Endodermal cell (in vitro differentiated cells): ENCODE measurements around the gene SLC44A1. TPM values are rescaled to one million over a fixed set of nuclear protein-coding genes. Genes with fewer than 3 reads are reported as not detected.
A peak's percentile ranks its signal among the peaks of the same experiment; 100 is the strongest.

Source experiments
- DNase-seq: peaks from one replicate; pipeline ENCODE4 v3.0.0-alpha.2; 2017
- H3K27ac ChIP-seq: 2 replicates; pipeline ENCODE4 v1.5.1; 2013; ENCODE audit warnings: mild to moderate bottlenecking, low read depth, low read length, moderate library complexity
- H3K27me3 ChIP-seq: 2 replicates; pipeline ENCODE4 v1.6.1; 2013; ENCODE audit warnings: mild to moderate bottlenecking, low read length, moderate library complexity; ENCODE audit not compliant: insufficient read depth, control insufficient read depth, poor library complexity, severe bottlenecking
- H3K36me3 ChIP-seq: 2 replicates; pipeline ENCODE4 v1.7.0; 2013; ENCODE audit warnings: mild to moderate bottlenecking, low read length, moderate library complexity; ENCODE audit not compliant: control insufficient read depth, insufficient read depth
- H3K4me1 ChIP-seq: one replicate; pipeline ENCODE4 v1.7.0; 2013; ENCODE audit warnings: low read length; ENCODE audit not compliant: control insufficient read depth, insufficient read depth
- H3K4me3 ChIP-seq: 2 replicates; pipeline ENCODE4 v1.5.1; 2013; ENCODE audit warnings: mild to moderate bottlenecking, low read length, moderate library complexity
- H3K9ac ChIP-seq: 2 replicates; pipeline ENCODE4 v1.6.1; 2013; ENCODE audit warnings: mild to moderate bottlenecking, low read length, moderate library complexity; ENCODE audit not compliant: poor library complexity, severe bottlenecking; ENCODE audit errors: extremely low read depth
- H3K9me3 ChIP-seq: 2 replicates; pipeline ENCODE4 v1.6.1; 2013; ENCODE audit warnings: mild to moderate bottlenecking, low read length, moderate library complexity; ENCODE audit not compliant: control insufficient read depth
- H3K27ac Mint-ChIP-seq: 2 replicates; pipeline ENCODE4 v1.8.0; 2020; ENCODE audit warnings: mixed read lengths
- H3K27me3 Mint-ChIP-seq: 2 replicates; pipeline ENCODE4 v1.8.0; 2021; ENCODE audit warnings: mild to moderate bottlenecking, mixed read lengths; ENCODE audit not compliant: insufficient read depth
- H3K36me3 Mint-ChIP-seq: 2 replicates; pipeline ENCODE4 v1.8.0; 2020; ENCODE audit warnings: low read depth, mixed read lengths
- H3K4me1 Mint-ChIP-seq: 2 replicates; pipeline ENCODE4 v1.8.0; 2020; ENCODE audit warnings: mixed read lengths
- H3K4me3 Mint-ChIP-seq: 2 replicates; pipeline ENCODE4 v1.8.0; 2020; ENCODE audit warnings: mild to moderate bottlenecking, moderate library complexity, mixed read lengths
- H3K9me3 Mint-ChIP-seq: 2 replicates; pipeline ENCODE4 v1.8.0; 2020; ENCODE audit warnings: mild to moderate bottlenecking, mixed read lengths
- WGBS, 2 experiments: methylation state at CpG; one replicate each; pipeline versions ENCODE4 v1.1.5 to v1.1.7; 2013; ENCODE audit warnings: missing lambda C conversion rate in 2 of 2, mixed read lengths in 1 of 2; ENCODE audit not compliant: insufficient coverage in 1 of 2, insufficient read length in 1 of 2; 5-methylcytosine and 5-hydroxymethylcytosine counted together
- total RNA-seq, 2 donors: library from RNA; stranded (reverse); fragmentation: NEBNext Ultra II Directional in 1 of 2; extraction: Animal tissue kit (Norgen Biotek cat#: 25700) in 1 of 2; gene quantifications; 2 replicates in 1 of 2; 3 replicates in 1 of 2; pipeline ENCODE4 v1.2.1, GENCODE V29; 2021
- TF ChIP-seq, protein P1 (sequence below): fragments of 200-600 bp; sonication (generic); conservative IDR thresholded peaks from 2 replicates; pipeline ENCODE4 v1.5.0; 2021; ENCODE audit warnings: antibody characterized with exemption, mild to moderate bottlenecking

The SLC44A1 gene
- total RNA-seq, 2 donors from 2014 or later, result 69.7 to 73.4 TPM

DNA sequence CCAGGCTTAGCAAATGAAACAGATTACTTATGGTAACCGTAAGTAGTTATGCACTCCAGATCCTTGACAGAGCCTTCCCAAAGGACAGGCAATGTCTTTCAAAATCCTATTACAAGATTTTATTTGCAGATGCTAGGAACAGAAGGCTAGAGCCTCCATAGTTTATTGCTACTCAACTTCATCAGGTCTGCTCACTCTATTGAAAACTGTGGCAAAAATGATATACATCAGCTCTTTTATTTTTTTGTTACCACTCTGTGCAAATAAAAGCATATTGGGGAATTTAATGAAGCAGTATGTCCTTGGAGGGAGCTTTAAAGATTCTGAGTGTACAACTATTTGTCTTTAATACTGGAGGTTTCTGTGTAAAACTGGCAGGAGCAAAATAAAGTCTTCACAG is 46.5 kb downstream of the SLC44A1 start:
- H3K9me3 ChIP-seq, result no peaks in the 10 kb centered on the region
- no peaks in the 10 kb centered on the region for H3K9me3 Mint-ChIP-seq
- H3K27me3 Mint-ChIP-seq, result no peaks in the 10 kb centered on the region
- no peaks in the 10 kb centered on the region for H3K27me3 ChIP-seq
- H3K4me3 ChIP-seq, result no peak overlapping the region
- H3K36me3 ChIP-seq, result no peaks in the 10 kb centered on the region
- H3K4me1 Mint-ChIP-seq, result peaks cover 58% of the 10 kb centered on the region
- peak overlapping the region; percentile 67 for H3K27ac Mint-ChIP-seq
- no peak overlapping the region for H3K27ac ChIP-seq
- H3K9ac ChIP-seq, result no peak overlapping the region
- no peaks in the 10 kb centered on the region for H3K36me3 Mint-ChIP-seq
- TF ChIP-seq, protein P1, sequence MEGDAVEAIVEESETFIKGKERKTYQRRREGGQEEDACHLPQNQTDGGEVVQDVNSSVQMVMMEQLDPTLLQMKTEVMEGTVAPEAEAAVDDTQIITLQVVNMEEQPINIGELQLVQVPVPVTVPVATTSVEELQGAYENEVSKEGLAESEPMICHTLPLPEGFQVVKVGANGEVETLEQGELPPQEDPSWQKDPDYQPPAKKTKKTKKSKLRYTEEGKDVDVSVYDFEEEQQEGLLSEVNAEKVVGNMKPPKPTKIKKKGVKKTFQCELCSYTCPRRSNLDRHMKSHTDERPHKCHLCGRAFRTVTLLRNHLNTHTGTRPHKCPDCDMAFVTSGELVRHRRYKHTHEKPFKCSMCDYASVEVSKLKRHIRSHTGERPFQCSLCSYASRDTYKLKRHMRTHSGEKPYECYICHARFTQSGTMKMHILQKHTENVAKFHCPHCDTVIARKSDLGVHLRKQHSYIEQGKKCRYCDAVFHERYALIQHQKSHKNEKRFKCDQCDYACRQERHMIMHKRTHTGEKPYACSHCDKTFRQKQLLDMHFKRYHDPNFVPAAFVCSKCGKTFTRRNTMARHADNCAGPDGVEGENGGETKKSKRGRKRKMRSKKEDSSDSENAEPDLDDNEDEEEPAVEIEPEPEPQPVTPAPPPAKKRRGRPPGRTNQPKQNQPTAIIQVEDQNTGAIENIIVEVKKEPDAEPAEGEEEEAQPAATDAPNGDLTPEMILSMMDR, result no peak
- WGBS, 2 experiments, result 83 to 100% methylated on average over 1 of the region's 1 CpG
- DNase-seq, result no peak
- H3K4me3 Mint-ChIP-seq, result no peak overlapping the region
- peaks cover 14% of the 10 kb centered on the region for H3K4me1 ChIP-seq

DNA sequence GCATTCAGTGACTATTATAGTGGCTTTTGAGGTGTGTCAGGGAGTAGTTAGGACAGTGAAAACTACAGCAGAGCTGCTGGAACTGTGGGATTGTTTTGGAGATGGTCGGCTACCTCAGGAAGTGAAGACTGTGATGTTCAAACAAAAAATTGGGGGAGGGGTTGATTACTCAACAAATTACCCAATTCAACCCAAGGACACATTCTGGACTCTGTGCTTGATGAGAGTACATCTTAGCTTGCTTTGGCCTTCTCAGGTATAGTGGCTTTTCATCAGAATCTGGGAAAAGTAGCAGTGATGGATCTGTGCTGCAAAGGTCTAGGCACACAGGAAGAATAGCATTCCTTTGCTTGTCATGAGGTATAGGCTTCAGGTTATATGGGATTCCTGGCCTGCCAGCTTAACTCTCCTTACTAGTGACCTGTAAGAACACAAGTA is 47.0 kb downstream of the SLC44A1 start:
- no peak overlapping the region for H3K27ac ChIP-seq
- no peak overlapping the region for H3K9ac ChIP-seq
- peaks cover 63% of the 10 kb centered on the region for H3K4me1 Mint-ChIP-seq
- peak overlapping the region; percentile 67 for H3K27ac Mint-ChIP-seq
- H3K4me1 ChIP-seq, result peaks cover 19% of the 10 kb centered on the region
- TF ChIP-seq, protein P1, result no peak
- H3K4me3 Mint-ChIP-seq, result no peak overlapping the region
- no peak overlapping the region for H3K4me3 ChIP-seq
- no peaks in the 10 kb centered on the region for H3K9me3 Mint-ChIP-seq
- no peaks in the 10 kb centered on the region for H3K36me3 ChIP-seq
- no peaks in the 10 kb centered on the region for H3K36me3 Mint-ChIP-seq
- no peak for DNase-seq
- WGBS, 2 experiments, result 92% methylated on average over 1 of the region's 1 CpG; no CpG with 5 or more reads in 1 of the 2 experiments
- H3K9me3 ChIP-seq, result no peaks in the 10 kb centered on the region
- no peaks in the 10 kb centered on the region for H3K27me3 ChIP-seq
- H3K27me3 Mint-ChIP-seq, result no peaks in the 10 kb centered on the region

DNA sequence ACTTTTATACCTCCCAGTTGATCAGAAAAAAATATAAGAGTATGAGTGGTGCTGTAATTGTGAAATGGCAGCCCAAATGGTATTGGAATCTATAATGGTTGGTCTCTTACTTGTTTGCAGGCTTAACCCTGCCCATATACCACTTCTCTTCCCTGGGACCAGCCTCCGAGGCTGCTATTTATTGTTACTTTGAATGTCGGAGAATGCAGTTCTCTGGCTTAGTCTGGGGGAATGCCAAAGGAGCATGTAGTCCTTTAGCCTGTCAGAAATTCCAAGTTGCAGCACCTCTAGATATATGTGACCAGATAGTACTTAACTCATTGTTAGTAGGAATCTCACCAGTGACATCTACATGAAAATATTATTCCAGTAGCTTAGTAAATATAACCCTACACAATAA is 47.5 kb downstream of the SLC44A1 start:
- no peak overlapping the region for H3K27ac ChIP-seq
- no peaks in the 10 kb centered on the region for H3K9me3 Mint-ChIP-seq
- no peak overlapping the region for H3K4me3 ChIP-seq
- no peaks in the 10 kb centered on the region for H3K9me3 ChIP-seq
- H3K27ac Mint-ChIP-seq, result peak overlapping the region; percentile 22
- H3K27me3 Mint-ChIP-seq, result no peaks in the 10 kb centered on the region
- WGBS, 2 experiments, result 67% methylated on average over 2 of the region's 2 CpGs; no CpG with 5 or more reads in 1 of the 2 experiments
- H3K4me3 Mint-ChIP-seq, result no peak overlapping the region
- no peak overlapping the region for H3K9ac ChIP-seq
- no peak for DNase-seq
- no peaks in the 10 kb centered on the region for H3K36me3 Mint-ChIP-seq
- peaks cover 68% of the 10 kb centered on the region for H3K4me1 Mint-ChIP-seq
- TF ChIP-seq, protein P1, result no peak
- H3K4me1 ChIP-seq, result peaks cover 24% of the 10 kb centered on the region
- no peaks in the 10 kb centered on the region for H3K36me3 ChIP-seq
- no peaks in the 10 kb centered on the region for H3K27me3 ChIP-seq
